ENCODE data around the gene STAM. TPM values are rescaled to one million over a fixed set of nuclear protein-coding genes. Genes with fewer than 3 reads are reported as not detected.

STAM gene
- total RNA-seq, 1 experiment from 2014 or later = 29.3 TPM

- no peaks in the 10 kb centered on the region for H3K23me2 ChIP-seq (ENCODE audit: insufficient read length, low read depth, low read length, poor library complexity, severe bottlenecking)
- H3T11ph ChIP-seq (ENCODE audit: low read length) = no peak overlapping the region
- no peak overlapping the region for H3K14ac ChIP-seq (ENCODE audit: insufficient read depth, low read length)
- H2BK20ac ChIP-seq (ENCODE audit: low read depth, low read length, poor library complexity, severe bottlenecking) = no peak overlapping the region
- TF ChIP-seq CTCF (conservative IDR thresholded peaks at IDR 0.05) = no peak
- H3K27me3 ChIP-seq (ENCODE audit: insufficient read depth, low read length) = no peaks in the 10 kb centered on the region
- H2BK12ac ChIP-seq (ENCODE audit: insufficient read length, low read depth, low read length) = no peak overlapping the region
- H4K91ac ChIP-seq (ENCODE audit: insufficient read length, low read depth, low read length) = no peak overlapping the region
- no peak overlapping the region for H2BK15ac ChIP-seq (ENCODE audit: low read depth, low read length)
- H3K27ac Mint-ChIP-seq = no peak overlapping the region
- no peak overlapping the region for H3K27ac ChIP-seq (ENCODE audit: insufficient read length, low read depth, low read length)
- H3K9me3 ChIP-seq (ENCODE audit: control insufficient read depth, low read depth, low read length) = no peaks in the 10 kb centered on the region
- H2AK5ac ChIP-seq (ENCODE audit: insufficient read length, low read length) = no peak overlapping the region
- no peaks in the 10 kb centered on the region for H3K27me3 Mint-ChIP-seq (ENCODE audit: low read depth)
- H3K9ac ChIP-seq (ENCODE audit: extremely low read depth, insufficient read length, low read length) = no peak overlapping the region
- no peak overlapping the region for H2BK5ac ChIP-seq (ENCODE audit: insufficient read length, low read length)
- H3K36me3 Mint-ChIP-seq (ENCODE audit: insufficient read depth in 1 of 3, low read depth in 3 of 3) = peaks cover 0 to 12% (median 8%) of the 10 kb centered on the region in 3 experiments; a peak in 4 of 7 replicates
- no peak overlapping the region for H3K23ac ChIP-seq (ENCODE audit: insufficient read length, low read depth, low read length)
- WGBS (ENCODE audit: extremely low coverage, insufficient read length, low lambda C conversion rate) = no CpG with 5 or more reads among the region's 4 CpGs
- no peak overlapping the region for H4K5ac ChIP-seq (ENCODE audit: insufficient read length, low read depth, low read length)
- no peak overlapping the region for H3K4ac ChIP-seq (ENCODE audit: low read depth, low read length)
- peaks cover 2% of the 10 kb centered on the region; the same call in 1 of the 2 replicates for H3K79me2 ChIP-seq (ENCODE audit: insufficient read depth, low read length)
- H3K18ac ChIP-seq (ENCODE audit: insufficient read length, low read depth, low read length) = no peak overlapping the region
- H4K8ac ChIP-seq (replicated peaks; ENCODE audit: insufficient read length, low read depth, low read length) = no peak overlapping the region
- no peaks in the 10 kb centered on the region; the same call in 1 of the 2 replicates for H3K4me1 ChIP-seq (ENCODE audit: insufficient read depth, low read length)
- H3K9me3 Mint-ChIP-seq = no peaks in the 10 kb centered on the region
- H2AFZ ChIP-seq (ENCODE audit: low read length) = no peak overlapping the region
- no peaks in the 10 kb centered on the region for H4K20me1 ChIP-seq (ENCODE audit: control insufficient read depth, insufficient read depth, insufficient read length)
- no peak overlapping the region for H2BK120ac ChIP-seq (ENCODE audit: low read depth, low read length, poor library complexity, severe bottlenecking)
- H3K56ac ChIP-seq (ENCODE audit: insufficient read length, low read depth, low read length) = no peak overlapping the region
- H3K4me3 Mint-ChIP-seq = no peak overlapping the region
- DNase-seq = no peak
- peaks cover 23 to 34% of the 10 kb centered on the region in 2 experiments for H3K4me1 Mint-ChIP-seq
- no peaks in the 10 kb centered on the region for H3K79me1 ChIP-seq (ENCODE audit: insufficient read depth, low read depth, low read length, poor library complexity, severe bottlenecking)
- H3K4me2 ChIP-seq (ENCODE audit: insufficient read depth, insufficient read length, low read length) = no peak overlapping the region
Observed at GRCh38 chr10:17665747-17666146, 21.8 kb downstream of the STAM start.

Data from H9 (cell line).